GM19193 (cell line): Measurements from ENCODE around the gene MEIOC.

Experiments used
- POLR2A ChIP-seq: IDR thresholded peaks from 4 replicates; pipeline ENCODE4 v1.6.1; 2011; ENCODE audit not compliant: insufficient read depth, insufficient read length; ENCODE audit errors: extremely low read depth

The MEIOC gene

DNA sequence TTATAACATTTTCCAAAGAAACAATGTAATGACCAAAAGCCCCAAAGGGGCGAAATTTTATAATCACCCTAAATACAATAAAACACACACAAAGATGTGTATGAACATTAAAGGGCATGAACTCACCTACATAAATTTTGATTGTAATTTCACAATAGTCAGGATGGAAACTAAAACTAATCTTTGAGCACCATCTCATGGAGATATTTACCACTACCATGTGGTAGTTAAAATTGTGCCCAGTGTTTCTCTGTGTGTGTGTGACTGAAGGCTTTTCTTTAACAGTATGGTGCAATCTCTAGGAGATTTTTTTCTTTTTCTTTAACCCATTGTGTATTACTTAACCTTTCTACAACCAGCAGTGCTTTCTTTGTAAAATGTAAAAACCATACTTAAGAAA is 19.7 kb upstream of the MEIOC start:
- TF ChIP-seq POLR2A, result no peak

DNA sequence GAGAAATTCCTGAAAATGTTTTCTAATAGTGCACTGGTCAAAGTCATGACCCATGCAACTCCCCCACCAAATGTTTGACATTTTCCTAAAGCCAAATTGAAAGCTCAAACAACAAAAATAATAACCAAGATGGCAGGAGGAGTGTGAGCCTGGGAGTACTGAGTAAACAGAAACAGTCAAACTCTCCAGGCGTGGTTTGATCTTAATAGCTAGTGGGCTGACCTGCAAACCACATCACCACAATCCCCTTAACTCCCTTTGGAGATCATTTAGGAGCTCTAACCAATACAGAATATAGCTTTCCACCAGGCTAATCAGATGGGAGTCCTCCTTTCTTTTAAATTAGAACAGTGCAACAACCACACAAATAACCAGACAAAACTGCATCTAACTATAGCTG is 19.2 kb upstream of the MEIOC start:
- no peak for TF ChIP-seq POLR2A

DNA sequence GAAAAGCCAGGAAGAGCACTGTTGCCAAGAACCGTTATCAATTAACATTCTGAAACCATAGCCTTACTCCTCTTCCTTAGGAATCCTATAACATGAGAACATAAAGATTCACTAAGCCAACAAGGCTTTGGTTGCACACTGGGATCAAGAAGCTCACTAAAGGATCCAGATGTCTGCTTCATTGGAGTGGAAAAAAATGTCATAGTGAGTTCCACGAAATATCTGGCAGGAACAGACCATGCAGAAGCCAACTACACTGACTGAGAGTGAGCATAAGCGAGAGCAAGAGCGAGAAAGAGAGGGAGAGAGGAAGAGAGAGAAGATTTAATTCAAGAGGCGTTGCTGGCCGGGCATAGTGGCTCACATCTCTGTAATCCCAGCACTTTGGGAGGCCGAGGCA is 13.4 kb upstream of the MEIOC start:
- TF ChIP-seq POLR2A, result no peak

DNA sequence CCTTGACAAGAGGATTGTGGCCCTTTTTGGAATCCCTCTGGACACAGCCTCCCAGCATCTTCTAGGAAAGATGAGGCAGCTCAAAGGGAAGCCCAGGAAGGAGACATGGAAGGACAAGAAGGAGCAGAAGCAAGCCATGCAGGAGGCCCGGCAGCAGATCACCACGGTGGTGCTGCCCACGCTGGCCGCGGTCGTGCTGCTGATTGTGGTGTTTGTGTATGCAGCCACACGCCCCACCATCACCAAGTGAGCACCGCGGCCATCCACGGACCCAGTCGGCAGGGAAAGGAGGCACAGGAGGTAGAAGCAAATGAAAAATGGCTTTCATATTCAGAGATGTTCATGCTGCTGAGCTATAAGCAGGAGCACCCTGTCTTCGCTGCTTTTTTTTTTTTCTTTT is 10.9 kb upstream of the MEIOC start:
- no peak for TF ChIP-seq POLR2A

DNA sequence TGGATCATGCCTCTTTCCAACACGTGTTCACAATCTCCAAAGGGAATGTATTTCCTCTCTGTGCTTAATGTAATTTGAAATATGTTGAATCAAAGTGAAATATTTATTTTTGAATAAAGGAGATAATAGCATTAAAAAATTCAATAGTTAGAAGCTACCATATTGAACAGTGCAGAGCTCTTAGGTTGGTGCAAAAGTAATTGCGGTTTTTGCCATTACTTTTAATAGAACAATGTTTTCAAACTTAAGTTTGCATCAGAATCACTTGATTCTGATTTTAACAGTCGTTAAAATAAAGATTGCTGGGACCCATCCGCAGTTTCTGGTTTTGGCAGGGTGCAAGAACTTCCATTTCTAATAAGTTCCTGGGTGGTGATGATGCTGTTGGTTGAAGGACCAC is 10.0 kb upstream of the MEIOC start:
- no peak for TF ChIP-seq POLR2A

DNA sequence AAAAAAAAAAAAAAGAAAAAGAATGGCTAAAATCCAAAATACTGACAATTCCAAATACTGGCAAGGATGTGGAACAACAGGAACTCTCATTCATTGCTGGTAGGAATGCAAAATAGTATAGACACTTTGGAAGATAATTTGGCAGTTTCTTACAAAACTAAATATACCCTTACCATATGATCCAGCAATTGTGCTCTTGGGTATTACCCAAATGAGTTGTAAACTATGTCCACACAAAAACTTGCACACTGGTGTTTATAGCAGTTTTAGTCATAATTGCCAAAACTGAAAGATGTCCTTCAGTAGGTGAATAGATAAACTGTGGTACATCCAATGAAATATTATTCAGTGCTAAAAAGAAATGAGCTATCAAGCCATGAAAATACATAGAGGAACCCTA is 8.5 kb upstream of the MEIOC start:
- no peak for TF ChIP-seq POLR2A

DNA sequence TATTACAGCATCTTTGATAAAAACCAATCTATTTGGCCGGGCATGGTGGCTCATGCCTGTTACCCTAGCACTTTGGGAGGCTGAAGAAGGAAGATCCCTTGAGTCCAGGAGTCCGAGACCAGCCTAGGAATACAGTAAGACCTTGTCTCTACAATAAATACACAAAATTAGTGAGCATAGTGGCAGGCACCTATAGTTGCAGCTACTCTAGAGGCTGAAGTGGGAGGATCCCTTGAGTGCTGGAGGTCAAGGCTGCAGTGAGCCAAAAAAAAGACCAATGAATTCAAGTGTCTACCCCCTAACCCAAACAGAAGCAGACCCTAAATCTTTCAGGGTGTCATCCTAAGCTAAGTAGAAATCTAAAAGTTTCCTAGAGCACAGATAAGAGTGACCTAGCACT is 7.3 kb upstream of the MEIOC start:
- no peak for TF ChIP-seq POLR2A

DNA sequence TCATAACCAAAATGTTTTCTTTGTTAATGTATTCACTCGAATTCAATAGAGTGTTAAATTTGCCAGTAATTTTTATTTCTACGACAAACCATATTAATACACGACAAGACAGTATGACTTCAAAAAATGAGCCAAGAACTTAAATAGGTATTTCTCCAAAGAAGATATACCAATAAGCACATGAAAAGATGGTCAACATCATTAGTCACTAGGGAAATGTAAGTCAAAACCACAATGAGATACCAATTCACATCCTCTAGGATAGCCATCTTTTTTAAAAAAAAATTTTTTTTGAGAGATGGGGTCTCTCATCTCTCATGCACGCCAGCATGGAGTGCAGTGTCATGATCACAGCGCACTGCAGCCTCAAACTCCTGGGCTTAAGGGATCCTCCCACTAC is 5.0 kb upstream of the MEIOC start:
- no peak for TF ChIP-seq POLR2A

DNA sequence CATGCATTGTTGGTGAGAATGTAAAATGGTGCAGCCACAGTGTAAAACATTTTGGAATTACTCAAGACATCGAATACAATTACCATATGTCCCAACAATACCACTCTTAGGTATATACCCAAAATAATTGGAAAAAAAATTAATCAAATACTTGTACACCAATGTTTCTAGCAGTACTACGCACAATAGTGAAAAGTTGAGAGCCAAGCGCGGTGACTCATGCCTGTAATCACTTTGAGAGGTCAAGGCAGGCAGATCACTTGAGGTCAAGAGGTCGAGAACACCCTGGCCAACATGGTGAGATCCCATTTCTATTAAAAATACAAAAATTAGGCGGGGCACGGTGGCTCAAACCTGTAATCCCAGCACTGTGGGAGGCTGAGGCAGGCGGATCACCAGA is 3.5 kb upstream of the MEIOC start:
- no peak for TF ChIP-seq POLR2A

DNA sequence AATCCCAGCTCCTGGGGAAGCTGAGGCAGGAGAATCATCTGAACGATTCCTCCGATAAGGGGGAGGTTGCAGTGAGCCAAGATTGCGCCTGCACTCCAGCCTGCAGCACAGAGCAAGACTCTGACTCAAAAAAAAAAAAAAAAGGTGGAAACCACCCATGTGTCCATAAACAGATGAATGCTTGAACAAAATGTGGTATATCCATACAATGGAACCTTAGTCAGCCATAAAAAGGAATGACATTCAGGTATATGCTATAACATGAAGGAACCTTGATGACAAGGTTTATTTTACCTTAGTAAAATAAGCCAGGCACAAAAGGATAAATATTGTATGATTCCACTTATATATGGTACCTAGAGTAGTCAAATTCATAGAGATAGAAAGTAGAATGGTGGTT is 2.9 kb upstream of the MEIOC start:
- no peak for TF ChIP-seq POLR2A

DNA sequence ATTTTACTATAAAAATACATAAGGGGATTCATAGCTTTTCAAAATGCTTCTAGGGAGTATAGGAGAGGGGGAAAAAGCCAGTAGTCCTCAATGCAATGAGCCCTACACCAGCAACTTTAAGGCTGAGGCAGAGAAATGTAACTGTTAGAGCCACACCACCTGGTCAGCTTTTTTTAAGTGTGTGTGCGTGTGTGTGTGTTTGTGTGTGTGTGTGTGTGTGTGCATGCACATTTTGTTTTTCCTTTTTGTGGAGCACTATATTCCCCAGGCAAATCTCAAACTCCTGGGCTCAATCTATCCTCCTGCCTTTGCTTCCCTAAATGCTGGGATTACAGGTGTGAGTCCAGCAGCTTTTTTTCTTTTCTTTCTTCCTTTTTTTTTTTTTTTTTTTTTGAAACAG is 2.3 kb upstream of the MEIOC start:
- TF ChIP-seq POLR2A, result no peak

DNA sequence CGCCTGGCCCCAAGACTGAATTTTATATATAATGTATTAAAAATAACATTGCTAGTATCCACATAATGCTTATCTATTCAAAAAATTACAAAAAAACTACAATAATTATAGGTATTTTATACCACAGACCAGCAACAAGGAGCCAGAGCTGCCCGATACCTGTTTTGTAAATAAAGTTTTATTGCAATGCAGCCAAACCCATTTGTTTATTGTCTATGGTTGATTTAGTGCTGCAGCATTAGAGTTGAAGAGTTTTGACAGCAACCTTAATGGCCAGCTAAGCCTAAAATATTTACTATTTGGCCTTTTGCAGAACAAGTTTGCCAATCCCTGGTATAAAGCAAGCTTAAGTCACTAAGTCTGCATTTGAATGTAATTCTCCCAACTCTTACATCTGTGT is 5.6 kb downstream of the MEIOC start:
- TF ChIP-seq POLR2A, result no peak

DNA sequence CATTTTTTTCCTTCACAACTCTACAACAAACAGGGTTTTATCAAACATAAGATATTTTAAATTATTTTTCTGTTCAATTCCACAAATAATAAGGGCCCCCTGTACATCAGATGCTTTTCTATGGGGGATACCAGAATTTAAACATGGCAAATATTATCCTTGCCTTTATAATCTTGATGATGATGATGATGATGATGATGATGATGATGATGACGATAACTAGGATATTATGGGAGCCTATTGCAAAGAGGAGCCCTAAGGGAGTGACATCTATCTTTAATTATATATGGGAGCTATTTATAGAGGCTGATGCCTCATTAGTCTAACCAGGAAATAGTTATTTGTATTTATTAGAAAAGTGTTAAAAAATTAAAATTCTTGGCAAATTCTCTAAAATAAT is 6.8 kb downstream of the MEIOC start:
- no peak for TF ChIP-seq POLR2A

DNA sequence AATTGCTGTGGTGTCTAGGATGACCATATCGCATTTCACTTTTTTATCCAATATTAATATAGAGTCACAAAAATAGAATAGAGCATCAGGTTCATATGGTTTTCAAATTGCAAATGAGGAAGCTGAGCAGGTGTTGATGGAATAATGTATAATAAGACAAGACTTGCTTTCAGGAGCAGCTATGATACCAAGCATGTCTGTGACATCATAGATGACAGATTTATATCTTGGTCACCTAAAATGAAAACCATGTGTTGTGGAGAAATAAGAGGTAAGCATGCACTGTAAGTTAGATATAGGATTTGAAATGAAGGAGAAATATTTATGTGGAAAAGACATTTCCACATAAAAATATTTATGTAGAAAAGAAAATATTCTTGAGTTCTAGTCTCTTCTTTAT is 8.6 kb downstream of the MEIOC start:
- TF ChIP-seq POLR2A, result no peak

DNA sequence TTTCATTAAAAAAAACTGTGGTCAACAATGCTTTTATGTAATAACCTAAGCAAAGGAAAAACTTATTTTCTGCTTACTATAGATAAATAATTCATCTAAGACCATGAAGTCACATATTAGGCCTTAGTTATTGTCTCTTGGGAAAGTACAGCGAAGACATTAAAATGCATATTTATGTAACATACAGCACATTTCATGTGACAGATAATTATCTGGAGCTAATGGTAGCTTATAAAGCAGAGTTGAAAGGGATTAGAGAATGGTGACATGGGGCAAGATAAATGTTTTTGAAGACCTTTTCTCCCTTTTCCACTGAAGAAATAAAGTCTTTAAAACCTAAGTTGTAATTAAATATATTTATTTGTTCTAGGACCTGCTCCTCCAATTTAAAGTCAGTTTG is 9.7 kb downstream of the MEIOC start:
- TF ChIP-seq POLR2A, result no peak

DNA sequence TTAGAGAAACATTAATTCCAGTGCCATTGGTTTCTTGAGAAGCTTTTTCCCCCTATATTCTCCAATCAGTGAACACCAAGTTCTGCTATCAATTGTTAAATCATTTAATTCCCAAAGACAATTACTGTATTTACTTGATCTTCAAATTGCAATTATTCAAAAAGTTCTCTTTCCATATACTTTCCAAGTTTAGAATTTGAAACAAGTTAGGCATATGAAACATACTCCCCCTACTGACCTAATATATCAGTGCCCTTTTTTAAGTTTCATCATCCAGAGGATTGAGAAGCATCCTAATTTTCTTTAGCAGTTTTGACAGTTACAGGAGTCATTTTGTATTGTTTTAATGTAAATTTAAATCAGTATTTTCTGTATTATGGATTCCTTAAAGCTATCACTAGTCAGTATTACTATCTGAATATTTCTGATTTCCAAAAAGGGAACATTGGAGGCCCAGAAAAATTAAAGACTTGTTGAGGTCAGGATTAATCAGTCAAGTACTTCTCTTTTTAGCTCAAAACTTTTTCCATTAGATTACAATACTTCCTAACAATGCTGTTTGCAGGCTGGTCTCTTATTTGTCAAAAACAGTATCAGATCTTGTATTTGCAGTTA is 16.3 kb downstream of the MEIOC start:
- TF ChIP-seq POLR2A, result no peak

DNA sequence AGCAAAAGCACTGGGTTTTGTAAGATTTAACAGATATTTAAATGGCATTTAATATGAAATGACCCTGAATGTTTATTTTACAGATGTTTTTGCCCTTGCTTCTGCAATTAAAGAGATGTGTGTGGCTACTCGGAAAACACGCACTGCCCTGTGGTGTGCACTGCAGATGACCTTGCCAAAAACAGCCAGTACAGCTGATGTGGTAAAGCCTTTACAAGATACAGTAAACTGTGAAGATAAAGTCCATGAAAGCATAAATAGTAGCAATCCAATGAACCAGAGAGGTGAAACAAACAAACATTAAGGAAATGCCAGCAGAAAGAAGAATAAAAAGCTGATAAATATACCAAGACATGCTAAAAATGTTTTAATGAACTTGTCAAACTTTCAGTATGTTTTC is 17.6 kb downstream of the MEIOC start:
- TF ChIP-seq POLR2A, result no peak
